K562 (cell line): ENCODE data around the gene ZNF480. TPM values are rescaled to one million over a fixed set of nuclear protein-coding genes. Genes with fewer than 3 reads are reported as not detected.

Experiments used
- ATAC-seq: fragments of 200-7000 bp; cut with Tn5 transposase; 3 replicates; pipeline ENCODE4 v1.9.1; 2020; ENCODE audit warnings: moderate library complexity
- BruUV-seq: library from RNA; stranded (reverse); fragments of 400-500 nt; replicated peaks from 2 replicates; lab custom pipeline; 2021; lab: Mats Ljungman, UMichigan
- CTCF ChIA-PET: fragments of 300-600 bp; formaldehyde crosslinking; extraction: SDS; loops from one replicate; lab custom pipeline; 2021; ENCODE audit warnings: low intra/inter-chr PET ratio; lab: Yijun Ruan, JAX
- POLR2A ChIA-PET: fragments of 300-600, 350-650 bp; sonication (Branson Sonifier 250); formaldehyde crosslinking; extraction: SDS; loops from one replicate; lab custom pipeline; 2021; ENCODE audit warnings: antibody characterized with exemption, inconsistent platforms; lab: Yijun Ruan, JAX
- DNase-seq, 4 experiments: peaks; one replicate each; pipeline versions ENCODE4 v3.0.0 to v3.0.0-alpha.2; 2011 to 2018; ENCODE audit warnings: low spot score in 3 of 4, mixed read lengths in 3 of 4; ENCODE audit errors: extremely low read depth in 1 of 4
- FAIRE-seq: peaks from 2 replicates; lab custom pipeline; 2011; peaks lifted over from hg19 to GRCh38; lab: Jason Lieb, UNC
- H2AFZ ChIP-seq: 2 replicates; pipeline ENCODE4 v1.6.0; 2011; ENCODE audit warnings: low read depth, low read length, control low read depth, inconsistent platforms
- H3K27ac ChIP-seq: fragments of 200-600 bp; 3 replicates; pipeline ENCODE4 v1.8.0; 2011; ENCODE audit warnings: low read depth, mild to moderate bottlenecking, control low read depth, inconsistent platforms, low read length, moderate library complexity, mixed read lengths; ENCODE audit errors: extremely low read depth
- H3K27me3 ChIP-seq, 2 experiments: fragments of 300-600 bp in 1 of 2; 2 replicates in 1 of 2; 3 replicates in 1 of 2; pipeline versions ENCODE4 v1.6.0 to v1.8.0; 2011; ENCODE audit warnings: inconsistent platforms in 2 of 2, low read length in 2 of 2, mild to moderate bottlenecking in 1 of 2, mixed read lengths in 1 of 2, moderate library complexity in 1 of 2; ENCODE audit not compliant: control insufficient read depth in 2 of 2, insufficient read depth in 2 of 2
- H3K36me3 ChIP-seq: fragments of 300-600 bp; 3 replicates; pipeline ENCODE4 v1.8.0; 2011; ENCODE audit warnings: mild to moderate bottlenecking, low read length, inconsistent platforms; ENCODE audit not compliant: control insufficient read depth, insufficient read depth
- H3K4me1 ChIP-seq, 2 experiments: fragments of 200-600 bp in 1 of 2; replicated peaks in 1 of 2; 2 replicates in 1 of 2; 3 replicates in 1 of 2; pipeline versions ENCODE4 v1.5.1 to v1.8.0; 2011; ENCODE audit warnings: inconsistent platforms in 2 of 2, low read length in 2 of 2, mild to moderate bottlenecking in 1 of 2, mixed read lengths in 1 of 2, moderate library complexity in 1 of 2; ENCODE audit not compliant: control insufficient read depth in 2 of 2, insufficient read depth in 2 of 2
- H3K4me2 ChIP-seq: 2 replicates; pipeline ENCODE4 v1.6.1; 2011; ENCODE audit warnings: low read length, control low read depth, inconsistent platforms, mixed read lengths; ENCODE audit not compliant: insufficient read depth
- H3K4me3 ChIP-seq: fragments of 200-600 bp; sonication (generic), shearing (Covaris generic); 2 replicates; pipeline ENCODE4 v1.5.1; 2016; ENCODE audit warnings: control low read depth, inconsistent platforms
- H3K79me2 ChIP-seq: fragments of 200-600 bp; 3 replicates; pipeline ENCODE4 v1.8.0; 2011; ENCODE audit warnings: low read length, inconsistent platforms; ENCODE audit not compliant: control insufficient read depth, insufficient read depth
- H3K9ac ChIP-seq, 2 experiments: 2 replicates each; pipeline versions ENCODE4 v1.6.0 to v1.6.1; 2011; ENCODE audit warnings: low read depth in 2 of 2, low read length in 2 of 2, control low read depth in 1 of 2, inconsistent platforms in 1 of 2, mild to moderate bottlenecking in 1 of 2, mixed read lengths in 1 of 2; ENCODE audit not compliant: insufficient read depth in 1 of 2
- H3K9me1 ChIP-seq: one replicate; pipeline ENCODE4 v1.6.0; 2011; ENCODE audit warnings: inconsistent platforms, mild to moderate bottlenecking, low read length, moderate library complexity; ENCODE audit not compliant: control insufficient read depth, insufficient read depth
- H3K9me3 ChIP-seq: replicated peaks from 2 replicates; pipeline ENCODE4 v1.5.1; 2011; ENCODE audit warnings: low read depth, low read length, inconsistent platforms; ENCODE audit not compliant: control insufficient read depth, insufficient read depth
- H4K20me1 ChIP-seq: replicated peaks from 2 replicates; pipeline ENCODE4 v1.6.1; 2011; ENCODE audit warnings: low read length, inconsistent platforms, mixed read lengths; ENCODE audit not compliant: control insufficient read depth, insufficient read depth
- MCM3 ChIP-seq: fragments of 450-650 bp; IDR thresholded peaks from 2 replicates; pipeline ENCODE4 v1.6.1; 2016
- POLR2B ChIP-seq: fragments of 450-650 bp; IDR thresholded peaks from 2 replicates; pipeline ENCODE4 v1.6.1; 2018; ENCODE audit warnings: low read depth; ENCODE audit not compliant: partially characterized antibody
- TEAD1 ChIP-seq, 2 experiments: fragments of 450-650 bp in 1 of 2; sonication (generic) in 1 of 2; formaldehyde crosslinking; IDR thresholded peaks; 2 replicates each; pipeline versions ENCODE4 v1.4.0 to v1.8.0; 2020 to 2022; ENCODE audit warnings: mild to moderate bottlenecking in 2 of 2, missing genetic modification reagents in 1 of 2
- THRB ChIP-seq: fragments of 450-650 bp; formaldehyde crosslinking; conservative IDR thresholded peaks from 2 replicates; pipeline ENCODE4 v1.4.0; 2022; ENCODE audit warnings: mild to moderate bottlenecking, missing genetic modification characterization
- ZNF512 ChIP-seq: IDR thresholded peaks from 2 replicates; pipeline ENCODE4 v1.6.1; 2016; ENCODE audit warnings: missing genetic modification characterization, missing compliant biosample characterization
- ZNF551 ChIP-seq: fragments of 250-450 bp; sonication (Bioruptor Pico); IDR thresholded peaks from 2 replicates; pipeline ENCODE4 v1.5.0; 2021; ENCODE audit warnings: mild to moderate bottlenecking, moderate library complexity
- WGBS: fragments of 100-300 bp; shearing (Covaris generic); methylation state at CpG from one replicate; pipeline ENCODE4 v1.1.6; 2016; ENCODE audit warnings: low coverage, mixed read lengths; ENCODE audit not compliant: insufficient coverage; ENCODE audit errors: missing lambda C conversion rate; 5-methylcytosine and 5-hydroxymethylcytosine counted together
- in situ Hi-C: fragments of 300-500 bp; cut with MboI; formaldehyde crosslinking; loops from 4 replicates; pipeline ENCODE4 v1.15.0; 2018; ENCODE audit warnings: inconsistent platforms, mixed read lengths
- intact Hi-C: fragments of 100-400 bp; cut with micrococcal nuclease; formaldehyde crosslinking; loops from 2 replicates; pipeline ENCODE4 v1.14.2; 2022
- polyA plus RNA-seq, 8 experiments: library from polyadenylated mRNA; depleted of rRNA in 4 of 8; stranded (reverse) in 5 of 8; unstranded in 3 of 8; fragments of >200 nt; fragmentation: Nextera tagmentation in 2 of 8; fragmentation: Illumina TruSeq in 1 of 8; extraction: Ambion mirVana in 2 of 8; extraction: Trizol in 1 of 8; gene quantifications; 2 replicates each; pipeline versions ENCODE4 v1.2.1 to v1.2.3, GENCODE V29; 2011 to 2014; ENCODE audit warnings: inconsistent platforms in 1 of 8, missing spikeins in 1 of 8
- total RNA-seq, 7 experiments: library from RNA; depleted of rRNA in 6 of 7; stranded (reverse); fragments of >200 nt in 6 of 7; fragmentation: Illumina TruSeq in 2 of 7; extraction: Trizol in 2 of 7; gene quantifications; 2 replicates each; pipeline versions ENCODE4 v1.2.1 to v1.2.3, GENCODE V29; 2011 to 2021; ENCODE audit warnings: low replicate concordance in 1 of 7

The ZNF480 gene
- total and polyA plus RNA-seq, 9 of the 15 experiments (the other 6 are each of a cell fraction or from before 2014, with no cell fraction given) = 10.4 to 31.1 (median 22.3) TPM

GRCh38 chr19:52270266-52270885 lies 26.6 kb upstream of the ZNF480 start:
- no peak; the same call in 2 of the 3 replicates for ATAC-seq
- POLR2A ChIA-PET = no interaction called here
- intact Hi-C loops = no loop called here

More at GRCh38 chr19:52270266-52270885, 26.6 kb upstream of the ZNF480 start:
- Histone ChIP-seq H3K4me3 (peak overlapping the region; percentile 99), H3K27ac (peak overlapping the region; percentile 98), H3K4me2 (peak overlapping the region; percentile 94), H3K27me3 (no peaks in the 10 kb centered on the region), H2AFZ (peak overlapping the region; percentile 89; the same call in 1 of the 2 replicates), H3K4me1 (peaks cover 0 to 4% of the 10 kb centered on the region in 2 experiments; a peak in 2 of 5 replicates), H3K79me2 (peaks cover 51% of the 10 kb centered on the region), H3K36me3 (peaks cover 26% of the 10 kb centered on the region; the same call in 2 of the 3 replicates), H3K9me1 (no peaks in the 10 kb centered on the region), H4K20me1 (no peaks in the 10 kb centered on the region), H3K9ac (peak overlapping the region; percentile 100), H3K9me3 (peaks cover 15% of the 10 kb centered on the region)
- CTCF ChIA-PET = no interaction called here
- FAIRE-seq = no peak
- peak in 3 of 4 experiments; percentile 9 to 26 (median 23) for DNase-seq
- no TSS peak for BruUV-seq
- in situ Hi-C loops = no loop called here
- TF ChIP-seq MCM3 (no peak), POLR2B (no peak), ZNF551 (CRISPR knock-in tag) (no peak), ZNF512 (tag) (0 out of 2 replicates have a peak, but pooled peaks have one; percentile 48), THRB (CRISPR knock-in tag) (no peak), TEAD1 (CRISPR knock-in tag; IDR thresholded peaks at IDR 0.05) (0 out of 4 replicates have a peak, but pooled peaks of 1 of the 2 experiments have one; percentile 2)
- WGBS = 29% methylated on average over 6 of the region's 11 CpGs
